C4-2B (cell line): ENCODE results near the gene STXBP1.

Experiments used
- CTCF ChIP-seq: fragments of 450-650 bp; conservative IDR thresholded peaks from 2 replicates; pipeline ENCODE4 v1.5.1; 2017; ENCODE audit warnings: mild to moderate bottlenecking
- ZFX ChIP-seq: fragments of 450-650 bp; IDR thresholded peaks from 2 replicates; pipeline ENCODE4 v1.6.1; 2017

- TF ChIP-seq CTCF, result no peak
- no peak for TF ChIP-seq ZFX
Observed at GRCh38 chr9:127562279-127562796, 49.7 kb upstream of the STXBP1 start.
